IMR-90 (cell line): ENCODE data around the gene B3GALT6. TPM values are rescaled to one million over a fixed set of nuclear protein-coding genes. Genes with fewer than 3 reads are reported as not detected.

Source experiments
- ATAC-seq: fragments of 200-7000 bp; cut with Tn5 transposase; 2 replicates; pipeline ENCODE4 v1.9.1; 2020; ENCODE audit warnings: low read depth, mild to moderate bottlenecking, moderate library complexity
- BruUV-seq: library from RNA; stranded (reverse); fragments of 400-500 nt; replicated peaks from 2 replicates; lab custom pipeline; 2021; lab: Mats Ljungman, UMichigan
- CTCF ChIA-PET: fragments of 300-600 bp; formaldehyde crosslinking; extraction: SDS; loops from one replicate; lab custom pipeline; 2021; ENCODE audit warnings: antibody characterized with exemption; lab: Yijun Ruan, JAX
- POLR2A ChIA-PET: fragments of 300-600 bp; sonication (Branson Sonifier 250); formaldehyde crosslinking; loops from one replicate; lab custom pipeline; 2022; ENCODE audit warnings: antibody characterized with exemption; ENCODE audit not compliant: unreplicated experiment; lab: Charles Lee
- DNase-seq: peaks from one replicate; pipeline ENCODE4 v3.0.0; 2013
- H2AFZ ChIP-seq: replicated peaks from 2 replicates; pipeline ENCODE3; 2013; ENCODE audit warnings: low read length, mild to moderate bottlenecking; ENCODE audit not compliant: poor library complexity
- H2AK5ac ChIP-seq: 2 replicates; pipeline ENCODE4 v1.6.1; 2013; ENCODE audit warnings: low read depth, low read length, inconsistent platforms
- H2AK9ac ChIP-seq: replicated peaks from 2 replicates; pipeline ENCODE3; 2013; ENCODE audit warnings: mild to moderate bottlenecking, low read depth, low read length, moderate library complexity; ENCODE audit not compliant: poor library complexity
- H2BK120ac ChIP-seq: 2 replicates; pipeline ENCODE4 v1.6.1; 2013; ENCODE audit warnings: low read depth, low read length, inconsistent platforms
- H2BK15ac ChIP-seq: 3 replicates; pipeline ENCODE4 v1.6.1; 2013; ENCODE audit warnings: low read depth, low read length, inconsistent platforms
- H2BK20ac ChIP-seq: 2 replicates; pipeline ENCODE4 v1.6.1; 2013; ENCODE audit warnings: low read depth, mild to moderate bottlenecking, inconsistent platforms, low read length, moderate library complexity
- H2BK5ac ChIP-seq: 2 replicates; pipeline ENCODE4 v1.6.1; 2013; ENCODE audit warnings: mild to moderate bottlenecking, low read depth, low read length, inconsistent platforms; ENCODE audit not compliant: poor library complexity, severe bottlenecking
- H3K14ac ChIP-seq: replicated peaks from 2 replicates; pipeline ENCODE4 v1.6.1; 2013; ENCODE audit warnings: low read depth, low read length, inconsistent platforms
- H3K18ac ChIP-seq: 2 replicates; pipeline ENCODE4 v1.6.1; 2013; ENCODE audit warnings: low read depth, low read length, control low read depth
- H3K23ac ChIP-seq: 2 replicates; pipeline ENCODE4 v1.6.1; 2013; ENCODE audit warnings: low read depth, low read length, inconsistent platforms
- H3K27ac ChIP-seq: 2 replicates; pipeline ENCODE4 v1.5.1; 2013; ENCODE audit warnings: mild to moderate bottlenecking, control low read depth, low read length; ENCODE audit not compliant: insufficient read depth
- H3K27me3 ChIP-seq: 2 replicates; pipeline ENCODE4 v1.6.1; 2013; ENCODE audit warnings: low read length; ENCODE audit not compliant: control insufficient read depth, insufficient read depth
- H3K36me3 ChIP-seq: 2 replicates; pipeline ENCODE4 v1.6.1; 2013; ENCODE audit warnings: low read length, mixed read lengths; ENCODE audit not compliant: control insufficient read depth, insufficient read depth
- H3K4ac ChIP-seq: 2 replicates; pipeline ENCODE4 v1.6.1; 2013; ENCODE audit warnings: low read depth, low read length, inconsistent platforms
- H3K4me1 ChIP-seq: 2 replicates; pipeline ENCODE4 v1.6.1; 2013; ENCODE audit warnings: low read length, mixed read lengths; ENCODE audit not compliant: control insufficient read depth, insufficient read depth
- H3K4me2 ChIP-seq: 2 replicates; pipeline ENCODE4 v1.6.1; 2013; ENCODE audit warnings: low read depth, mild to moderate bottlenecking, control low read depth, low read length, moderate library complexity
- H3K4me3 ChIP-seq: 2 replicates; pipeline ENCODE4 v1.5.1; 2013; ENCODE audit warnings: low read depth, mild to moderate bottlenecking, control low read depth, low read length, moderate library complexity; ENCODE audit not compliant: insufficient read depth
- H3K56ac ChIP-seq: 2 replicates; pipeline ENCODE4 v1.6.1; 2013; ENCODE audit warnings: low read length, inconsistent platforms; ENCODE audit not compliant: insufficient read depth; ENCODE audit errors: extremely low read depth
- H3K79me1 ChIP-seq, 2 experiments: 2 replicates each; pipeline ENCODE4 v1.6.1; 2013; ENCODE audit warnings: low read length in 2 of 2, inconsistent platforms in 1 of 2, low read depth in 1 of 2
- H3K9ac ChIP-seq: 2 replicates; pipeline ENCODE4 v1.6.1; 2013; ENCODE audit warnings: low read depth, low read length, control low read depth
- H3K9me1 ChIP-seq: 2 replicates; pipeline ENCODE4 v1.6.1; 2013; ENCODE audit warnings: low read length, inconsistent platforms; ENCODE audit not compliant: insufficient read depth
- H3K9me3 ChIP-seq: 2 replicates; pipeline ENCODE4 v1.6.1; 2013; ENCODE audit warnings: low read length; ENCODE audit not compliant: control insufficient read depth, insufficient read depth
- H4K20me1 ChIP-seq: 2 replicates; pipeline ENCODE4 v1.6.1; 2013; ENCODE audit warnings: low read length, inconsistent platforms; ENCODE audit not compliant: insufficient read depth
- H4K5ac ChIP-seq: 2 replicates; pipeline ENCODE4 v1.6.1; 2013; ENCODE audit warnings: mild to moderate bottlenecking, low read depth, low read length, control low read depth
- H4K8ac ChIP-seq, 2 experiments: 2 replicates each; pipeline ENCODE4 v1.6.1; 2013; ENCODE audit warnings: low read depth in 2 of 2, low read length in 2 of 2, control low read depth in 1 of 2, inconsistent platforms in 1 of 2
- H4K91ac ChIP-seq: 2 replicates; pipeline ENCODE4 v1.6.1; 2013; ENCODE audit warnings: low read depth, low read length, inconsistent platforms; ENCODE audit not compliant: insufficient read depth
- BHLHE40 ChIP-seq: fragments of 150-350 bp; IDR thresholded peaks from 2 replicates; pipeline ENCODE4 v1.6.1; 2016; ENCODE audit warnings: mild to moderate bottlenecking, low read depth, low read length
- CEBPB ChIP-seq: IDR thresholded peaks from 2 replicates; pipeline ENCODE4 v1.6.1; 2012; ENCODE audit warnings: low read depth, low read length, improper control_type of control experiment
- CHD1 ChIP-seq: IDR thresholded peaks from 2 replicates; pipeline ENCODE4 v1.6.1; 2012; ENCODE audit warnings: low read depth, low read length, improper control_type of control experiment
- MAFK ChIP-seq: IDR thresholded peaks from 2 replicates; pipeline ENCODE4 v1.6.1; 2012; ENCODE audit warnings: low read depth, low read length, improper control_type of control experiment
- MAZ ChIP-seq: IDR thresholded peaks from 2 replicates; pipeline ENCODE4 v1.6.1; 2012; ENCODE audit warnings: low read depth, mild to moderate bottlenecking, low read length, improper control_type of control experiment, moderate library complexity, borderline replicate concordance
- NFE2L2 ChIP-seq: fragments of 150-350 bp; IDR thresholded peaks from 2 replicates; pipeline ENCODE4 v1.6.1; 2016; ENCODE audit warnings: low read depth, mild to moderate bottlenecking, low read length
- RAD21 ChIP-seq: IDR thresholded peaks from 2 replicates; pipeline ENCODE4 v1.6.1; 2012; ENCODE audit warnings: low read length, improper control_type of control experiment
- RCOR1 ChIP-seq: IDR thresholded peaks from 2 replicates; pipeline ENCODE4 v1.6.1; 2012; ENCODE audit warnings: mild to moderate bottlenecking, low read length, improper control_type of control experiment; ENCODE audit not compliant: insufficient replicate concordance
- WGBS, 2 experiments: methylation state at CpG; one replicate each; pipeline versions ENCODE4 v1.1.5 to v1.1.7; 2013; ENCODE audit warnings: missing lambda C conversion rate in 2 of 2; ENCODE audit not compliant: insufficient read length in 1 of 2; ENCODE audit errors: extremely low coverage in 2 of 2; 5-methylcytosine and 5-hydroxymethylcytosine counted together
- dilution Hi-C: fragments of 300-500 bp; cut with HindIII; formaldehyde crosslinking; loops from one replicate; pipeline ENCODE4 v1.14.3; 2018; ENCODE audit warnings: low sequenced_read_pairs; ENCODE audit not compliant: unreplicated experiment
- in situ Hi-C: fragments of 300-500 bp; cut with MboI; formaldehyde crosslinking; loops from 3 replicates; pipeline ENCODE4 v1.14.3; 2019; ENCODE audit warnings: low sequenced_read_pairs, inconsistent platforms, mixed read lengths
- intact Hi-C: fragments of 100-400 bp; cut with micrococcal nuclease; formaldehyde crosslinking; loops from 2 replicates; pipeline ENCODE4 v1.10.0; 2022
- polyA plus RNA-seq, 3 experiments: library from polyadenylated mRNA; depleted of rRNA; stranded (reverse); fragments of >200 nt; gene quantifications; 2 replicates each; pipeline ENCODE4 v1.2.3, GENCODE V29; 2012; ENCODE audit warnings: low replicate concordance in 1 of 3
- total RNA-seq: library from RNA; depleted of rRNA; stranded (reverse); fragments of >200 nt; gene quantifications from 2 replicates; pipeline ENCODE4 v1.2.3, GENCODE V29; 2012
- TF ChIP-seq, protein P1 (sequence below): fragments of 150-350 bp; IDR thresholded peaks from 2 replicates; pipeline ENCODE4 v1.6.1; 2016; ENCODE audit warnings: low read depth, mild to moderate bottlenecking, low read length, moderate library complexity, borderline replicate concordance

Gene B3GALT6
- total and polyA plus RNA-seq, 2 of the 4 experiments (the other 2 are of a cell fraction) = 12.2 to 23.0 TPM

DNA sequence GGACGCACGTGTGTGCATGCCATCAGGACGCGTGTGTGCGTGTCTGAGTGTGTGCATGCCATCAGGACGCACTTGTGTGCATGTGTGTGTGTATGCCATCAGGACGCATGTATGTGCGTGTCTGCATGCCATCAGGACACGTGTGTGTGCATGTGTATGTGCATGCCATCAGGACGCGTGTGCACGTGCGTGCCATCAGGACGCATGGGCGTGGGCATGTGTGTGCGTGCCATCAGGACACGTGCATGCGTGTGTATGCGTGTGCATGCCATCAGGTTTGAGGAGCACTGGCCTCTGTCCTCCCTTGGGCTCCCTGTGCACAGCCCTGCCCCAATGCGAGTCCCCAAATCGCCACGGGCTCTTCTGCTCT, 27.1 kb downstream of the B3GALT6 start:
- H3K27me3 ChIP-seq = no peaks in the 10 kb centered on the region
- ChIA-PET CTCF (no interaction called here), POLR2A (no interaction called here)
- H3K18ac ChIP-seq = no peak overlapping the region
- peak overlapping the region in 1 of 2 experiments; percentile 4; a peak in 1 of 4 replicates for H4K8ac ChIP-seq
- H2BK120ac ChIP-seq = no peak overlapping the region; the same call in 1 of the 2 replicates
- H3K4me2 ChIP-seq = no peak overlapping the region
- H3K9ac ChIP-seq = no peak overlapping the region
- H4K5ac ChIP-seq = no peak overlapping the region
- H2AK5ac ChIP-seq = peak overlapping the region; percentile 17; the same call in 1 of the 2 replicates
- no peak for ATAC-seq
- in situ Hi-C loops = no loop called here
- H3K4me3 ChIP-seq = no peak overlapping the region
- WGBS, 2 experiments = 97% methylated on average over 17 of the region's 22 CpGs; no CpG with 5 or more reads in 1 of the 2 experiments
- H3K9me3 ChIP-seq = no peaks in the 10 kb centered on the region
- H3K9me1 ChIP-seq = peaks cover 25% of the 10 kb centered on the region
- peaks cover 25 to 76% of the 10 kb centered on the region in 2 experiments for H3K79me1 ChIP-seq
- peak overlapping the region; percentile 42 for H2BK5ac ChIP-seq
- peaks cover 72% of the 10 kb centered on the region for H3K36me3 ChIP-seq
- H3K14ac ChIP-seq = no peak overlapping the region
- H2BK15ac ChIP-seq = peak overlapping the region; percentile 50; the same call in 1 of the 3 replicates
- 0 out of 2 replicates have a peak overlapping the region, but pooled peaks have one; percentile 16 for H3K27ac ChIP-seq
- peaks cover 30% of the 10 kb centered on the region for H3K4me1 ChIP-seq
- peak overlapping the region; percentile 32; the same call in 1 of the 2 replicates for H4K91ac ChIP-seq
- BruUV-seq = no TSS peak
- no peak overlapping the region for H3K56ac ChIP-seq
- peak overlapping the region; percentile 3; the same call in 1 of the 2 replicates for H3K4ac ChIP-seq
- no peak overlapping the region for H2AFZ ChIP-seq
- TF ChIP-seq CEBPB = no peak
- TF ChIP-seq NFE2L2 = no peak
- no peak for TF ChIP-seq MAZ
- TF ChIP-seq CHD1 = no peak
- TF ChIP-seq BHLHE40 = no peak
- no peak for TF ChIP-seq MAFK
- no peak for TF ChIP-seq RAD21
- no peak for TF ChIP-seq RCOR1
- TF ChIP-seq, protein P1, sequence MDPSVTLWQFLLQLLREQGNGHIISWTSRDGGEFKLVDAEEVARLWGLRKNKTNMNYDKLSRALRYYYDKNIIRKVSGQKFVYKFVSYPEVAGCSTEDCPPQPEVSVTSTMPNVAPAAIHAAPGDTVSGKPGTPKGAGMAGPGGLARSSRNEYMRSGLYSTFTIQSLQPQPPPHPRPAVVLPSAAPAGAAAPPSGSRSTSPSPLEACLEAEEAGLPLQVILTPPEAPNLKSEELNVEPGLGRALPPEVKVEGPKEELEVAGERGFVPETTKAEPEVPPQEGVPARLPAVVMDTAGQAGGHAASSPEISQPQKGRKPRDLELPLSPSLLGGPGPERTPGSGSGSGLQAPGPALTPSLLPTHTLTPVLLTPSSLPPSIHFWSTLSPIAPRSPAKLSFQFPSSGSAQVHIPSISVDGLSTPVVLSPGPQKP = no peak
- peaks cover 10% of the 10 kb centered on the region for H4K20me1 ChIP-seq
- no peak overlapping the region; the same call in 1 of the 2 replicates for H3K23ac ChIP-seq
- no peak for DNase-seq
- dilution Hi-C loops = no loop called here
- intact Hi-C loops = no loop called here
- H2BK20ac ChIP-seq = no peak overlapping the region
- H2AK9ac ChIP-seq = peak overlapping the region; percentile 65
